LNCAP (cell line): ENCODE results near the gene ASB1.

Experiments used
- TF ChIP-seq, protein P1 (sequence below): fragments of 450-650 bp; IDR thresholded peaks from 2 replicates; pipeline ENCODE4 v1.5.1; 2017; ENCODE audit warnings: mild to moderate bottlenecking

ASB1 gene

DNA sequence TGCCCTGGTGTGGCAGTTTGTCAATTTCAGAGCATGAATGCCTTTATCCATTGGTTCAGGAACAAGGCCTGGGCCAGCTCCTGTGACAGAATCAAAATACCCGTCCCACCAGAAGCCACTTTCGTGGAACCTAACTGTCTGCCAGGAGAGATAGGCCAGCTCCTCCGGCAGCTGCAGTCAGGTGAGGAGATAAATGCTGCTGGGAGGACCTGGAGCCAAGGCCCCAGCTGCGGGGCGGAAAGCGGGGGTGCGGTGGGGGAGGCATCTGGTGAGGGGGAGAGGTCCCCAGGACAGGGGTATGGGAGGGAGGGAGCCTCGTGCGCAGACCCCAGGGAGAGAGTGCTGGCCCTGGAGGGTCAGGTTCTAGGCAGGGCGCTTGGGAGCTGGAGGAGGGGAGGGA lies 4.4 kb upstream of the ASB1 start:
- TF ChIP-seq, protein P1, sequence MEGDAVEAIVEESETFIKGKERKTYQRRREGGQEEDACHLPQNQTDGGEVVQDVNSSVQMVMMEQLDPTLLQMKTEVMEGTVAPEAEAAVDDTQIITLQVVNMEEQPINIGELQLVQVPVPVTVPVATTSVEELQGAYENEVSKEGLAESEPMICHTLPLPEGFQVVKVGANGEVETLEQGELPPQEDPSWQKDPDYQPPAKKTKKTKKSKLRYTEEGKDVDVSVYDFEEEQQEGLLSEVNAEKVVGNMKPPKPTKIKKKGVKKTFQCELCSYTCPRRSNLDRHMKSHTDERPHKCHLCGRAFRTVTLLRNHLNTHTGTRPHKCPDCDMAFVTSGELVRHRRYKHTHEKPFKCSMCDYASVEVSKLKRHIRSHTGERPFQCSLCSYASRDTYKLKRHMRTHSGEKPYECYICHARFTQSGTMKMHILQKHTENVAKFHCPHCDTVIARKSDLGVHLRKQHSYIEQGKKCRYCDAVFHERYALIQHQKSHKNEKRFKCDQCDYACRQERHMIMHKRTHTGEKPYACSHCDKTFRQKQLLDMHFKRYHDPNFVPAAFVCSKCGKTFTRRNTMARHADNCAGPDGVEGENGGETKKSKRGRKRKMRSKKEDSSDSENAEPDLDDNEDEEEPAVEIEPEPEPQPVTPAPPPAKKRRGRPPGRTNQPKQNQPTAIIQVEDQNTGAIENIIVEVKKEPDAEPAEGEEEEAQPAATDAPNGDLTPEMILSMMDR, result no peak

DNA sequence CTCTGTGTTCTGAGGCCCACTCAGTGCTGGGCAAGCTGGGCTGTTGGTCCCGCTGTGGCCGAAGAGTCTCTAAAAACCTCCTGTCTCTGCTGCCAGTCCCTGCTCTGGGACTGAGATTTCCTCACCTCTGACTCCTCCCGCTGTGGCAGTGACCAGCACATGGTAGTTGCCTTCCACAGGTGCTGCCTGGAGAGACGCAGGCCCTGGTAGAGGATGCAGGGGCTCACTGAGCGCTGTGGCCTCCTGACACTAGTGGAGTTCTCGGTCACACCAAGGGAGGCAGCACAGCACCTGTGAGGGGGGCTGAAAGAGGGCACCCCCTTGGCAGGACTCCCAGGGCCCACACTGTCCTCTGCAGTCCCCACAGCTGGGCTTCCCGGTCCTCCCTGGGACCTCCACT lies 3.8 kb upstream of the ASB1 start:
- TF ChIP-seq, protein P1, result no peak

DNA sequence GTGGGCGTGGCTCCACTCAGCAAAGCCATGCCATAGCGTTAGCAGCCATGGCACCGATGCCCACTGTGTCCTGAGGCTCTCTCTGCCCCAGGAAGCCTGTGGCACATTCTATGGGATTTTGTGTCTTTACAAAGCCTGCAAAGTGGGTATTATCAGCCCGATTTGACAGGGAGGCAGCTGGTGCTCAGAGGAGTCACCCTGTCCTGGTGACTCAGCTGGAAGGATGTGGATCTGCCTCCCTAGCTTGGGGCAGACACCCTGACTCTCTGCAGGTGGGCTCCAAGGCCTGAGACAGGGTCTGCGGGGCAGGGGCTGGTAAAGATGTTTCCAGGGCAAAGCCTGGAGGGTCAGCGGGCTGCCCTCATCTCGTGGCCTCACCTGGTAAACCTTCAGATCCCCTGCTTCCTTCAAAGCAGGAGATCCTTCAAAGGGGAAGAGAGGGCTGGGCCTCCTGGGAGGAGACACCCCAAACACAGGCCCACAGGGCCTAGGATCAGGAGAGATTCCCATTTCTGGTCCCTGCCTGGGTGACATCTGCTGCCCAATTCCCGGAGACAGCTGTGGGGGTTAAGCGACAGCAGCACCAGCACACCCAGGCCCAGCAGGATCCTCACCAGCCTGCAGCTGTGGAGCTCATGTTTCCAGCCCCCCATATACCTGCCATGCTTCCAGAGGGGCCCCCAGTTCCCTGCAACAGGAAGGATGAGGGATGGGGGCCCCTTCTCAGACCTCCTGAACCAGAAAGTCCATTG lies 3.0 kb upstream of the ASB1 start:
- TF ChIP-seq, protein P1, result no peak

DNA sequence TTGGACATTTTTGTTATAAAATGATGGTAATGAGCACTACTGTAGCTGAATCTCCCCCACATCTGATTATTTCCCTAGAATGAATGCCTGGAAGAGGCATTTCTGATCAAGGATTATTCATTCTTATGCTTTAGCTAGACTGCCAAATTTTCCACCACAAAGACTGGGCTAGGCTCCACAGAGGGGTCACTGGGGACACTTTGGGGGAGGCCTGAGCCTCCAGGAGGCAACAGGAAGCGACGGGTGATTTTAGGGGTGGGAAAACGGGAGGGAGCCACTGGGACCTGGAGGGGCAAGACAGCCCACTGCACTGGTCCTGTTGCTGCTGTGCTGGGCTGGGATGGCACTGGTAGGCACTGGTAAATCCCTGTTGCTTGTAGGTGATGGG lies 2.4 kb upstream of the ASB1 start:
- TF ChIP-seq, protein P1, result no peak

DNA sequence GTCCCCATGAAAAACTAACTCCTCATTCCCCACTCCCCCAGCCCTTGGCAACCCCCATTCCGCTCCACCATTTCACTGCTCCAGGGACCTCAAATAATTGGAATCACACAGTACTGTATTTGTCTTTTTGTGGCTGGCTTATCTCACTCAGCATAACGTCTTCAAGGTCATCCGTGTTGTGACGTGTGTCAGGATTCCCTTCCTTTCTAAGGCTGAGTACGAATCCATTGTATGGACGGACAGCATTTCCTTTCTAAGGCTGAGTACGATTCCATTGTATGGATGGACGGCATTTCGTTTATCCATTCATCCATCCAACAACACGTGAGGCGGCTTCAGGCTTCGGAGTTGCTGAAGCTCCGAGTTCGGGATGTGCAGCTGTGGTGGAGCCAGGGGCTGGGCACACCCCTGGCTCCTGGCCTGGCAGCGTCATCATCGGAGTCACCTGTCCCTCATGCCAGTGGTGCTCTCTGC lies 1.2 kb upstream of the ASB1 start:
- TF ChIP-seq, protein P1, result no peak

DNA sequence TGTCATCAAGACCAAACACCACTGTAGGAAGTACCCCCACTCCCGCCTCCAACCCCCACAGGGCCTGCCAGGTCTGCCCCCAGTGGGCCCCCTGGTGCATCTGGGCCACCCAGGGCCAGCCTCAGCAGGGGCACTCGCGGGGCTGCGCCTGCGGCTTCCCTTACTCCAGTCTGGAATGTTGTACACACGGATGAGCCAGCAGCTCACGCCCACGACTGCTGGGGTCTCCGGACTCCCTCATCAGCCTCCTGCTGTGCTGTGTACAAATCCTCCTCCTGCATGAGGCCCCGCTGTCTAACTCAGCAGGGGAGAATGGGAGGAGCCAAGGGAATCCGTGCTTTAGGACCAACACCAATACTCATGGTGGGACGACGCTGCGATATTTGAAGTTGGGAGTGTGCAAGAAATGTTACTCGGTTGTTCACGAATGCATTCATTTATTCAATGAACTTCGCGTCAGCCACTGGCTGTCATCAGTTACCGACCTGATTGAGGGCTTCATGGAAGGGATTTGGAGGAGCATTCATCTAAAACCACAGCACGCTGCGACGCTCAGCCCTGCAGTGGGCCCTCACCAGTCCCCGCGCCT lies 654 bp upstream of the ASB1 start:
- TF ChIP-seq, protein P1, result no peak

DNA sequence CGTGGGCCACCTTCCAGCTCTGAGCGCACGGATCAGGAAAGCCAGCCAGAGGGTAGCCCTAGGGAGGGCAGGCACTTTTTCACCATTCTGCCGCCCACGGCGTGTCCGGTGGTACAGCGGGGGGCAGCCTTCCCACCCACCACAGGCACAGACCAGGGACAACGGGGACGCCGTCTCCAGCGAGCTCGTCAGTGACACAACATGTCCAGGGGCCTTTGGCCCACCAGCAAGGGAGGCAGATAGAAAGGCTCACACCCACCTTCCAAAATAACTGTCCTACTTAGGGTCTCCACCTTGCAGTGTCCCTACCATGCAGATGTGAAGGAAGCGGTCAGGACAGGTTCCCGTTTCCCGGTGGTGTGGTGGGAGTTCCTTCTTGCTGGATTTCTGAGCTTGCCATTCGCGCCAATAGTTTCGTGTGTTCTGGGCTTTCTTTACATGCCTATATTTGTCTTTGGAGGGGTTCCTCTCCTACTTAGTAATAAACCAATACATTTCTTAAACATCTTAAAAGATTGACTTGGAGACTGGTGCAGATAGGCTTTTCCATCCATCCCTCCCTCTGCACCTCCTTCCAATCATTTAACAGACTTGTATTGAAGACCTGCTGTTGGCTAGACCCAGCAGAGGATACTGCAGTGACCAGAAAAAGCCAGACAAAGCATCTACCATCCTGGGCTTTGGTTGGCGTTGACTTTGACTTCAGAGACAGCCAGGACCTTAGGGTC lies 872 bp downstream of the ASB1 start:
- TF ChIP-seq, protein P1, result no peak
